ENCODE data around the gene PTBP3.
"Not testable (repeated sequence)": the region's sequence is repeated elsewhere in the genome, so short reads cannot be mapped to it uniquely, and the experiment has no call there.

The PTBP3 gene

GRCh38 chr9:112282841-112283240 lies 50.6 kb downstream of the PTBP3 start:
- H3K27ac Mint-ChIP-seq: peak overlapping the region; percentile 26
- H3K9me3 Mint-ChIP-seq: peaks cover 27% of the 10 kb centered on the region
- not testable (repeated sequence) for H3K27me3 Mint-ChIP-seq, DNase-seq, H3K4me3 Mint-ChIP-seq
- H3K4me1 Mint-ChIP-seq (ENCODE audit: low read depth): peaks cover 42% of the 10 kb centered on the region
- peaks cover 50% of the 10 kb centered on the region for H3K36me3 Mint-ChIP-seq (ENCODE audit: low read depth)

GRCh38 chr9:112280904-112281303 lies 52.5 kb downstream of the PTBP3 start:
- peaks cover 27% of the 10 kb centered on the region for H3K9me3 Mint-ChIP-seq
- peaks cover 39% of the 10 kb centered on the region for H3K36me3 Mint-ChIP-seq (ENCODE audit: low read depth)
- H3K27ac Mint-ChIP-seq: no peak overlapping the region
- H3K4me3 Mint-ChIP-seq: no peak overlapping the region
- H3K4me1 Mint-ChIP-seq (ENCODE audit: low read depth): peaks cover 50% of the 10 kb centered on the region
- H3K27me3 Mint-ChIP-seq: no peaks in the 10 kb centered on the region
- no peak for DNase-seq

- peaks cover 33% of the 10 kb centered on the region for H3K36me3 Mint-ChIP-seq (ENCODE audit: low read depth)
- no peak for DNase-seq
- no peak overlapping the region for H3K4me3 Mint-ChIP-seq
- H3K9me3 Mint-ChIP-seq: peaks cover 17% of the 10 kb centered on the region
- H3K4me1 Mint-ChIP-seq (ENCODE audit: low read depth): peaks cover 55% of the 10 kb centered on the region
- no peaks in the 10 kb centered on the region for H3K27me3 Mint-ChIP-seq
- no peak overlapping the region for H3K27ac Mint-ChIP-seq
Observed at GRCh38 chr9:112279501-112279900, 53.9 kb downstream of the PTBP3 start.

- no peak overlapping the region for H3K27ac Mint-ChIP-seq
- no peak overlapping the region for H3K4me3 Mint-ChIP-seq
- peaks cover 5% of the 10 kb centered on the region for H3K9me3 Mint-ChIP-seq
- peaks cover 28% of the 10 kb centered on the region for H3K36me3 Mint-ChIP-seq (ENCODE audit: low read depth)
- H3K27me3 Mint-ChIP-seq: no peaks in the 10 kb centered on the region
- peaks cover 60% of the 10 kb centered on the region for H3K4me1 Mint-ChIP-seq (ENCODE audit: low read depth)
- DNase-seq: no peak
Observed at GRCh38 chr9:112278152-112278551, 55.3 kb downstream of the PTBP3 start.

GRCh38 chr9:112274600-112274999 lies 58.8 kb downstream of the PTBP3 start:
- Mint-ChIP-seq H3K9me3 (no peaks in the 10 kb centered on the region), H3K4me3 (no peak overlapping the region), H3K4me1 (ENCODE audit: low read depth) (peaks cover 58% of the 10 kb centered on the region), H3K27me3 (no peaks in the 10 kb centered on the region), H3K27ac (peak overlapping the region; percentile 24), H3K36me3 (ENCODE audit: low read depth) (peaks cover 38% of the 10 kb centered on the region)
- DNase-seq: no peak

GRCh38 chr9:112273876-112274275 lies 59.5 kb downstream of the PTBP3 start:
- Mint-ChIP-seq H3K27me3 (no peaks in the 10 kb centered on the region), H3K4me3 (no peak overlapping the region), H3K36me3 (ENCODE audit: low read depth) (peaks cover 41% of the 10 kb centered on the region), H3K4me1 (ENCODE audit: low read depth) (peaks cover 57% of the 10 kb centered on the region), H3K27ac (no peak overlapping the region), H3K9me3 (no peaks in the 10 kb centered on the region)
- DNase-seq: no peak

GRCh38 chr9:112271466-112272098 lies 61.8 kb downstream of the PTBP3 start:
- no peak for DNase-seq
- H3K27ac Mint-ChIP-seq: no peak overlapping the region

GRCh38 chr9:112268413-112268812 lies 65.0 kb downstream of the PTBP3 start:
- no peaks in the 10 kb centered on the region for H3K9me3 Mint-ChIP-seq
- no peak overlapping the region for H3K27ac Mint-ChIP-seq
- peaks cover 59% of the 10 kb centered on the region for H3K36me3 Mint-ChIP-seq (ENCODE audit: low read depth)
- peaks cover 27% of the 10 kb centered on the region for H3K4me1 Mint-ChIP-seq (ENCODE audit: low read depth)
- no peak overlapping the region for H3K4me3 Mint-ChIP-seq
- H3K27me3 Mint-ChIP-seq: no peaks in the 10 kb centered on the region
- no peak for DNase-seq

More at GRCh38 chr9:112271466-112272098, 61.8 kb downstream of the PTBP3 start:
- no peak overlapping the region for H3K4me3 Mint-ChIP-seq
- peaks cover 53% of the 10 kb centered on the region for H3K36me3 Mint-ChIP-seq (ENCODE audit: low read depth)
- H3K4me1 Mint-ChIP-seq (ENCODE audit: low read depth): peaks cover 41% of the 10 kb centered on the region
- H3K27me3 Mint-ChIP-seq: no peaks in the 10 kb centered on the region
- no peaks in the 10 kb centered on the region for H3K9me3 Mint-ChIP-seq

- peaks cover 64% of the 10 kb centered on the region for H3K36me3 Mint-ChIP-seq (ENCODE audit: low read depth)
- H3K4me3 Mint-ChIP-seq, DNase-seq, H3K27ac Mint-ChIP-seq, H3K9me3 Mint-ChIP-seq, H3K27me3 Mint-ChIP-seq: not testable (repeated sequence)
- H3K4me1 Mint-ChIP-seq (ENCODE audit: low read depth): peaks cover 22% of the 10 kb centered on the region
Observed at GRCh38 chr9:112267086-112267485, 66.3 kb downstream of the PTBP3 start.

GRCh38 chr9:112265391-112265790 lies 68.0 kb downstream of the PTBP3 start:
- no peak for DNase-seq
- peaks cover 28% of the 10 kb centered on the region for H3K4me1 Mint-ChIP-seq (ENCODE audit: low read depth)
- H3K9me3 Mint-ChIP-seq: no peaks in the 10 kb centered on the region
- no peak overlapping the region for H3K27ac Mint-ChIP-seq
- H3K27me3 Mint-ChIP-seq: no peaks in the 10 kb centered on the region
- peaks cover 73% of the 10 kb centered on the region for H3K36me3 Mint-ChIP-seq (ENCODE audit: low read depth)
- no peak overlapping the region for H3K4me3 Mint-ChIP-seq

GRCh38 chr9:112262577-112262976 lies 70.8 kb downstream of the PTBP3 start:
- no peak for DNase-seq
- Mint-ChIP-seq H3K4me3 (no peak overlapping the region), H3K27me3 (no peaks in the 10 kb centered on the region), H3K9me3 (no peaks in the 10 kb centered on the region), H3K4me1 (ENCODE audit: low read depth) (peaks cover 17% of the 10 kb centered on the region), H3K36me3 (ENCODE audit: low read depth) (peaks cover 73% of the 10 kb centered on the region), H3K27ac (no peak overlapping the region)

GRCh38 chr9:112261133-112261532 lies 72.3 kb downstream of the PTBP3 start:
- Mint-ChIP-seq H3K9me3 (no peaks in the 10 kb centered on the region), H3K27ac (no peak overlapping the region), H3K4me3 (no peak overlapping the region), H3K27me3 (no peaks in the 10 kb centered on the region), H3K36me3 (ENCODE audit: low read depth) (peaks cover 63% of the 10 kb centered on the region), H3K4me1 (ENCODE audit: low read depth) (peaks cover 17% of the 10 kb centered on the region)
- no peak for DNase-seq

- no peak overlapping the region for H3K4me3 Mint-ChIP-seq
- H3K4me1 Mint-ChIP-seq (ENCODE audit: low read depth): peaks cover 21% of the 10 kb centered on the region
- peaks cover 57% of the 10 kb centered on the region for H3K36me3 Mint-ChIP-seq (ENCODE audit: low read depth)
- no peaks in the 10 kb centered on the region for H3K27me3 Mint-ChIP-seq
- H3K27ac Mint-ChIP-seq: no peak overlapping the region
- no peaks in the 10 kb centered on the region for H3K9me3 Mint-ChIP-seq
- no peak for DNase-seq
Observed at GRCh38 chr9:112258106-112258505, 75.3 kb downstream of the PTBP3 start.

- peaks cover 40% of the 10 kb centered on the region for H3K4me1 Mint-ChIP-seq (ENCODE audit: low read depth)
- no peak for DNase-seq
- H3K4me3 Mint-ChIP-seq: no peak overlapping the region
- no peaks in the 10 kb centered on the region for H3K9me3 Mint-ChIP-seq
- peak overlapping the region; percentile 5 for H3K27ac Mint-ChIP-seq
- peaks cover 52% of the 10 kb centered on the region for H3K36me3 Mint-ChIP-seq (ENCODE audit: low read depth)
- no peaks in the 10 kb centered on the region for H3K27me3 Mint-ChIP-seq
Observed at GRCh38 chr9:112252194-112252593, 81.2 kb downstream of the PTBP3 start.

GRCh38 chr9:112249277-112249676 lies 84.1 kb downstream of the PTBP3 start:
- Mint-ChIP-seq H3K27me3 (no peaks in the 10 kb centered on the region), H3K36me3 (ENCODE audit: low read depth) (peaks cover 69% of the 10 kb centered on the region), H3K4me3 (peak overlapping the region; percentile 9), H3K4me1 (ENCODE audit: low read depth) (peaks cover 36% of the 10 kb centered on the region), H3K9me3 (no peaks in the 10 kb centered on the region), H3K27ac (peak overlapping the region; percentile 86)
- no peak for DNase-seq

GRCh38 chr9:112248722-112249121 lies 84.7 kb downstream of the PTBP3 start:
- peaks cover 34% of the 10 kb centered on the region for H3K4me1 Mint-ChIP-seq (ENCODE audit: low read depth)
- H3K36me3 Mint-ChIP-seq (ENCODE audit: low read depth): peaks cover 66% of the 10 kb centered on the region
- H3K9me3 Mint-ChIP-seq: no peaks in the 10 kb centered on the region
- peak overlapping the region; percentile 9 for H3K4me3 Mint-ChIP-seq
- peak overlapping the region; percentile 86 for H3K27ac Mint-ChIP-seq
- no peak for DNase-seq
- no peaks in the 10 kb centered on the region for H3K27me3 Mint-ChIP-seq
